HG03439 (cell line): ENCODE results near the gene TFDP1.

Experiments
- ATAC-seq: cut with Tn5 transposase; IDR thresholded peaks from one replicate; pipeline ENCODE4 v1.9.1; 2021; ENCODE audit warnings: mild to moderate bottlenecking, moderate library complexity; ENCODE audit not compliant: unreplicated experiment

Gene TFDP1

DNA sequence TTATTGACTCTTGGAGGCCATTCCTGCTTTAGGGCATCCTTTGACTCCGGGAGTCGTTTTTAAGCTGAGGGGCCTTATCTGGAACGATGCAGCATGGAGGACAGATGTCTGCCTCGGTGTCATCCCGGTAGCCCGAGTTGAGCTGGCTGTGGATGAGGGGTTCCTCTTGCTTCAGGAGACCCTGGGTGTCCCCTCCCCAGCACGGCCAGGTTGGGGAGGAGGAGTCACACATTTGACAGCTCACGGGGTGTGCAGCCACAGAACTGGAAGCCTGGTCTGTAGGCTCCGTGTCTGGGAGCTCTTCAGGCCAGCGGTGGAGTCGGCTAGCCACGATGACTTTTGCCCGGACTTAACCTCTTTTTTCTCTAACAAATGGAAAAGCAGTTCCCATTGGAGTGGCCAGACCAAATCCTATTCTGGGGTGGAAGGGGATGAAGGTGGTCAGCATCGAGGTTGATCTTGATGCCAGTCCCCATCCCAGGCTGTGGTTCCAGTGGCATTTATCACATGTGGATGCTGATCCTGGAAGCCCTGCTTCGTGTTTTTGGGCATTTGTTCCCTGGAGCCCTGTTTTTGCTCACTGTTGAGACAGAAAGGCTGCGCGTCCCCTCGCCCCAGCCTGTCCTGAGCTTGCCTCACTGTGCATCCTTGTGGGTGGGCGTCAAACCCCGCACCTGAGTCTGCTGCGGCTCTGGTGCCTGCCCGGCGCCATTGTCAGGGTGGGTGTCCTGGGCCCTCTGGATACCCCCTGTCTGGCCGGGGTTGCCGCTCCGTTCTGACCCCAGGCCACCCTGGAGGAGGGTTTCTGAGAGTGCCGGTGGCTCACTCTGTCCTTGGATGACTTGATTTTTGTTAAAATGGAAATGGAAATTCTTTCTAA is 12.0 kb downstream of the TFDP1 start:
- no peak for ATAC-seq

DNA sequence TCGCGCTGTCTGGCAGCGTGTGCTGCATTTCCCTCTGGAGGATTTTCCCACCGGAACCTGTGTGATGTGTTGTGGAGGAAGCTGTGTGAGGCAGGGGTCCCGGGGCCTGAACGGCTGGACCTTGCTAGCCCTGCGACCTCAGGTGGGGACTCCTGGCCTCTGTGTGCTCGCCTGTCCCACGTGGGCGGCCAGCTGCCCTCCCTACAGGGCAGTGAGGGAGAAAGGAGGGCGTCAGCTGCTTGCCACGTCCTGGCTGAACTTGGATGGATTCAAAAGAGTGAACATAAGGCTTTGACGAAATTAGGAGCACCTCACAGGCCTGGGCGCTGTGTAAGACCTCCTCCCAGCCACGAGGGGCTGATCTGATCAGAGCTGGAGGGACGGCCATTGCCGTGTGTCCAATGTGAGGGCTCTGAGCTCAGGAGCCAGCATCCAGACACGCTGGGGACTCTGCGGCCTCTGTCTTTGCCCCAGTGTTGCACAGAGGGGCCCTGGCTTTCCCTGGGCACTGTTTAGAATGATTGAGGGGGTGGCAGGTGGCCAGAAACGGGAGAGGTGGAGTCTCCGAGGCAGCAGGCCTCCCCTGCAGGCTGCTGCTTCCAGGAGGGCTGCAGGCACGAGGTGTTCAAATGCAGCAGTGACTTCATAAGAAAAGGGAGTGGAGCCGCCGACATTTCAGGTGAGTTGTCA is 13.0 kb downstream of the TFDP1 start:
- no peak for ATAC-seq

DNA sequence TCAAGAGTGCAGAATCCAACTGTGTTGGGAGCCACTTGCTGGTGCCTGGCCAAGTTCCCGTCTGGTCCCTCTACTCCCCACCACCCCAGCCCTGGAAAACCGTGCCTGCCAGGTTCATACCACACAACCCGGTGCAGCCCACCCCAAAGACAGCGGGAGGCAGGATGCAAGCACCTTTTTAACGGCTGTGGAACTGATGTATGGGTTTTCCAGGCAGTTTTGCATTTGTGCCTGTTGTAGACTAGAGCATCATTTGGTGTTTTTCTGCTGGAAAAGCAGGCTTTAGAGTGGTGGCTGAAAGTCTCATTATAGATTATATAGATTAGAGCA is 13.5 kb downstream of the TFDP1 start:
- no peak for ATAC-seq

DNA sequence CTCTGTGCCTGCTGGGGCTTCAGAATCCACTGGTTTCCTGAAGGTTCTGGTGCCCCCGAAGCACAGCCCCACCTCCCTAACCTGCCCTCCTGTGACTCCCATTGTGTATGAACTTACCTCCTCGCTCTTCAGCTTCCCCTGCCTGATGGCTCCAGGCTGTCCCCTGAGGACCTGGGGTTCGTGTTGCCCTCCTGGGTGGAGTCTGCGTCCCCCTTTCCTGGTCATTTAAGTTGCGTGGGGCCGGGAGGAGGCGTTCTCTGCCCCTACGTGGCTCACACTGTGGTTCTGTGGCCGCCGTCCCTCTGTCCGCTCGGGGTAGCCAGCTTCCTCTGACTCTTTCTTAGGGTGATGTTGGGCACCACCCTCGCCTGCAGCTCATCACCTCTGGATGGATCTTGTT is 13.9 kb downstream of the TFDP1 start:
- no peak for ATAC-seq

DNA sequence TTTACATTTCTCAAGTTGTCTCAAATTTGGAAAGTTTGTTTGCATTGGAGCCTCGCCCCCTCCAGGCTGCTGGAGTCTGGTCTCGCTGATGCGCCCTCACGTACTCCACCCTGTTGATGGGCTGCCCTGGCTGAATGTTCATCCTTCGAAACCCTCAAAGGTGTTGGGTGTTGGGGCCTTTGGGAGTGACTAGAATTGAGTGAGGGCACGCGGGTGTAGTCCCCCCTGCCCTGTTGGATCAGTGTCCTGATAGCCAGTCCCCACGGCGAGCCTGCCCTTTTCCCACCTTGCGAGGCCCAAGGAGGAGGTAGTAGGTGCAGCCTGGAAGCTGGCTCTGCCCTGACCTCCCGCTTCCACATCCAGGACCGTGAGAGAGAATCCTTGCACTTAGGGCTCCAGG is 14.8 kb downstream of the TFDP1 start:
- no peak for ATAC-seq

DNA sequence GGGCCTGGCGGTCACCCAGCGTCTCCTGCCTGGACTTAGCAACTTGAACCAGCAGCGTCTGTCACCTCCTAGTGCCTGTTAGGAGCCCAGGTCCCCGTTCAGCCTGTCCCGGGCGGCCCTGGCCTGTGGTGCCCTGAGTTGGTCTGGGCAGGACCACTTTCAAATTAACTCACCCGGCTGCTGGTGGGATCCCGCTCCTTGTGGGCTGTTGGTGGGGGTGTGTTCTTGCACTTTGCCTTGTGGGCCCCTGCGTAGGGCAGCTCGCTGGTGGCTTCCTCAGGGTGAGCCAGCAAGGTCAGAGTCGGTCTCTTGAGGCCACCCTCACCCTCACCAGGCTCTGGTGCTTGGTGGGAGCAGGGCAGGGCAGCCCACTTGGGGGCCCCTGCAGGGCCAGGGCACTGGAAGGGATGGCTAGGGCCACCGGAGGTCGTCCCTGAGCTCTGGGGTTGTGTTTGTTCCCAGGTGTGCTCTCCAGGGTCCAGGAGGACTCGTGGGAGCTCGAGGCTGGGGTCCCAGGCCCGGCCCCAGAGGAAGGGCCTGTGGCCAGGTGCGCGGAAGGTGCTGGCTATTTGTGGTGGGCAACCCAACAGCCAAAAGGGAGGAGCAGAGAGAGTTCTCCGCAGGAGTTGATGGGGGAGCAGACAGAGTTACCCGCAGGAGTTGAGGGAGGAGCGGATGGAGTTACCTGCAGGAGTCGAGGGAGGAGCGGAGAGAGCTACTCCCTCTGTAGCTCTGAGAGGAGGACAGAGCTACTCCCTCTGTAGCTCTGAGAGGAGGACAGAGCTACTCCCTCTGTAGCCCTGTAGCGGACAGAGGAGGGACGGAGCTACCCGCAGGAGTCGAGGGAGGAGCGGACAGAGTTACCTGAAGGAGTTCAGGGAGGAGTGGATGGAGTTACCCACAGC is 16.9 kb downstream of the TFDP1 start:
- ATAC-seq: no peak

DNA sequence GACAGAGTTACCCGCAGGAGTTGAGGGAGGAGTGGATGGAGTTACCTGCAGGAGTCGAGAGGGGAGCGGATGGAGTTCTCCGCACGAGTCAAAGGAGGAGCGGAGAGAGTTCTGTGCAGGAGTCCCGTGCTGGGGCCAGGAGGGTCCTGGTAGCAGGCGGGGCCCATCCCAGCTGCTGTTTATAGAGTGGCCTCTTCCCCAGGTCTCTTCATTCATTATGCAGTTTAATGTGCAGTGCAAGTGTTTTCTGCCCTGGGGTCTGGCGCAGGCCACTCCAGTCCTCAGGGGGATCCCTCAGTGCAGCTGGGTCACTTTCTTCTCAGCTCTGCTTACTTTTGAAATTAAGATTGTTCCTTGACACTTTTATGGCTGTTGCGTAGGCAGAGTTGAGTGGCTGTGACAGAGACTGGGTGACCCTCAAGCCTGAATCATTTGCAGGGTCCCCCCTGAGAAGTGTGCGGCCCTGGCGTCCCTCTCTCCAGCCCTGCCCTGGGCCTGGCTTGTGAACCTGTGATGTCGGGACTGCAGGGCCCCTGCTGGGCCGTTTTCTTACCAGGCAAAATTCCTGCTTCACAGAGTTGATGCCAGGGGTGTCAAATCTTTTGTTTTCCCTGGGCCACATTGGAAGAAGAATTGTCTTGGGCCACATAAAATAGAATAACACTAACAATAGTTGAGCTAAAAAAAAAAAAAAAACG is 17.9 kb downstream of the TFDP1 start:
- no peak for ATAC-seq

DNA sequence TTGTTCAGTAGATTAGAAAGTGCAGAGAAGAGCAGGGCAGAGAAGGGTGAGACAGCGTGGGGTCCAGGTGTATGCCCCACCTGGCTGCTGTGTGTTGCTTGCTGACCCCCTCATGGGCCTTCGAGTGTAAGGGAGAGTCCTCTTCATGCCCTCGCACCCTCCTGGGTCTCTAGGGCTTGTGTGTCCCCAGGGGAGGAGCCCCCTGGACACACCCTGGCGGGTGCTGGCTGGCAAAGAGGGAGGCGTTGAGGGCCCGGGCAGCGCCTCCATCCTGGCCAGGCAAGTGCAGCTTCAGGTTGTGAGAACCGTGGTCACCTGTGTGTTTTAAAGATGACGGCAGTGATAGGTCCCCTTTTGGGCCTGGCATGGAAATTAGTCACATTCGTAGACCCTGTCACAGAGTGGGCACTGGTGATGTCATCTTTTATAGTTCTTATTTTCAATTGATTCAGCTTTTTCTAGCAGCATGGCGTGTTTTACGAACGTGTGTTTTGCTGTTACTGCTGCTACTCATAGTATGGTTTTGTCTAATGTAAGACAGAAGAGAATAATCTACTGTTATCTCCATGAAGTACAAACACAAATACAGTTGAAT is 18.7 kb downstream of the TFDP1 start:
- no peak for ATAC-seq

DNA sequence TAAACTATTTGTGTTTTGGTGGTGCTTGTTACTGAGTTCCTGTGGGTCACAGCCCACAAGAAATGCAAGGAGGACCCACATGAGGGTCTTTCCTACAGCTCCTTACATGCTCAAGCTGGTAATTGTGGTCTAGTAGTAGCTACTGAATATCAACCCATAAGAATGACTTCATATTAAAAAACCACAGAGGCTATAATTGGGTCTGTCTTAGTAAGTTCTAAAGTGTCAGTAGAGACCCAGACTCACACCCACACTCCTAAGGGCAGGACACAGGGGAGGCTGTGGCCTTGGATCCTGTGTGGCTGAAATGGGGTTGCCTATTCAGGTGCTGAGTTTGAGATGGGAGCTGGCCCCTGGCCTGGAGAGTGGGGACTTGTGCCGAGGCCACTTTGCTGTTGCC is 19.6 kb downstream of the TFDP1 start:
- no peak for ATAC-seq

DNA sequence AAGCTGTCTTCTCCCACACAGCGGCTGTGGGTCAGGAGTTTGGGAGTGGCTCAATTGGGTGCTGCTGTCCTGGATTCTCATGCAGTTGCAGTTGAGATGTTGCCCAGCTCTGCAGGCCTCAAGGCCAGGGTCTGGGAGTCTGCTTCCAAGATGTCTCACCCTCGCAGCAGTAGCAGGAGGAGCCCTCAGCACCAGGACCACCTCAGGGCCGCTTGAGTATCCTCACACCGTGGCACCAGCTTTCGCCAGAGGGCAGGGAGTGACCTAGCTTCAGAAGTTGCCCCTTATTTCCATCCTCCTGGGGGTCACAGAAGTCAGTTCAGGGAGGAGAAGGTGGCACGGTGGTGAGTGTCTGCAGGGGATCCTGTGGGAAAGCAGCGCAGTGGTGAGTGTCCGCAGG is 20.9 kb downstream of the TFDP1 start:
- no peak for ATAC-seq

DNA sequence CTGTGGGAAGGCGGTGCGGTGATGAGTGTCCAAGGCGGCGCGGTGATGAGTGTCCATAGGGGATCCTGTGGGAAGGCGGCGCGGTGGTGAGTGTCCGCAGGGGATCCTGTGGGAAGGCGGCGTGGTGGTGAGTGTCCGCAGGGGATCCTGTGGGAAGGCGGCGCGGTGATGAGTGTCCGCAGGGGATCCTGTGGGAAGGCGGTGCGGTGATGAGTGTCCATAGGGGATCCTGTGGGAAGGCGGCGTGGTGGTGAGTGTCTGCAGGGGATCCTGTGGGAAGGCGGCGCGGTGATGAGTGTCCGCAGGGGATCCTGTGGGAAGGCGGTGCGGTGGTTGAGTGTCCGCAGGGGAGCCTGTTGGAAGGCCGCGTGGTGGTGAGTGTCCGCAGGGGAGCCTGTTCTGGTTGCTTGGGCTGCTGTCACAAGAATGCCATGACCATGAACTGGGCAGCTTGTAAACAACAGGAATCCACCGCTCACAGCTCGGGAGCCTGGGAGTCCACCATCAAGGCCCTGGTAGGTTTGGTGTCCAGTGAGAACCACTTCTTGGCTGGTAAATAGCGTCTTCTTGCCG is 21.4 kb downstream of the TFDP1 start:
- ATAC-seq: no peak

DNA sequence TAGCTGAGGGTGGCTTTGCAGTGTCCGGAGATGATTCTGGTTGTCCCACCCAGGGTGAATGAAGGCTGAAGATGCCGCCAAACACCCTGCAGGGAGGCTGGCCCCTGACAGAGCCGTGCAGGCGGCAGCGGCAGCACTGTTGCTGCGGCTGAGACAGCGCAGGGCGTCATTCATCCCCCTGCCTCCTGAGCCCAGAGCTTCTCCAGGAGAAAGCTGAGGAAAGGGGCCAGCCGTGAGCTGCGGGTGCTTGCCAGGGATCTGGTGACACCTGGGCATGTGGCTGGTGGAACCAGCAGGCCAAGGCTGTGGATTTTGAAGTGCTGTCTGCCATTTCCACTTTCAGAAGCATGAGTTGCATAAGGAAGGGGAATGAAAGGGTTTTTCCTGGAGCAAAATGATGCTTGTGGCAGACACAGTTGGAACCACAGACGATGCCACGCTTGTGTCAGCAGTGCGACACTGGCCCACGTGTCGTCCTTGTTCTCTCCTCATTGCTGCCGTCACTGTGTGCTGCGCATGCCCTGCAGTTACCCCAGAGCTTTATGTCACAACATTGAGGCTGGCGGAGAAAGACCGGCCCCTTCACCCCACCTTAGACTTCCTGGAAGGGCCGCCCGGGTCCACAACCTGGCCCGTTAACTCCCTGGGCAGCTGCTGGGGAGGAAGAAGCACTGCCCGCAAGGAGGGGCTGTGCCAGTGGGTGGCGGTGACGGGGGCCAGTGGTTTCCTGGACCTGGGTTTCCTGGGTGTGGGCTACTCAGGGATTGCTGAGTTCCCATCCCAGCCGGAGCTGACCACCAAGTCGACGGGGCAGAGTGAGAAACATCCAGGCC is 22.7 kb downstream of the TFDP1 start:
- ATAC-seq: no peak

DNA sequence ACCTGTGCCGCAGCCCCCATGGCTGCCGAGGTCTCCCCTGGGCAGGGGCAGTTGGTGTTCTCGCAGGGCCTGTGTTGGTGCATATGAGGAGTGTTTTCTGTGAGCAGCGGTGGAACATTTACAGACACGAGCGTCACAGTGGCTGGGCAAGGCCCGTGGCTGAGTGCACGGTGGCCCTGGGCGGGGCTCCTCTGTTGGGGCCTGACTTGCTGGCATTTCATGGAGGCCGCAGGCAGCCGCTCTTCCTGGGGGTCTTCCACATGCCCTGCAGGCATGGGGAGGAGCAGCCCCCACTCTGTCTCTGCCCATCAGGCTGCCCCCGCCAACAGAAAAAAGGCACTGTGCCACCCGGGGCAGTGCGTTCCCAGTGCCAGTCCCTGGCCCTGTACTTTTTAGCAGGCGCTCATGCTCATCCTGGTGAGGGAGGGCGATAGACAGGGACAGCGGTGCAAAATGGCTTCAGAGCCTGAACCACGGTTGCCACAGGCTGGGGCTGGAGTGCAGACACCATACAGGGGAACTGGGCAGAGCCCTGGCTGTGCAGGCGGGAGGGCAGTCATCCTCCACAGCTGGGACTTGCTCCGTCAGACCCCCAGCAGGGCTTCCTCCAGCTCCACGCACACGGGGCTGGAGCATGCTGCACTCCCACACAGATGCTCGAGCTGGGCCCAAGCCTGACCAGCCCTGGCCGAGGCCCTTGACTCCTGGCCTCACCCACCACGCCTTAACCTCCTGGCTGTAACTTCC is 23.5 kb downstream of the TFDP1 start:
- no peak for ATAC-seq

DNA sequence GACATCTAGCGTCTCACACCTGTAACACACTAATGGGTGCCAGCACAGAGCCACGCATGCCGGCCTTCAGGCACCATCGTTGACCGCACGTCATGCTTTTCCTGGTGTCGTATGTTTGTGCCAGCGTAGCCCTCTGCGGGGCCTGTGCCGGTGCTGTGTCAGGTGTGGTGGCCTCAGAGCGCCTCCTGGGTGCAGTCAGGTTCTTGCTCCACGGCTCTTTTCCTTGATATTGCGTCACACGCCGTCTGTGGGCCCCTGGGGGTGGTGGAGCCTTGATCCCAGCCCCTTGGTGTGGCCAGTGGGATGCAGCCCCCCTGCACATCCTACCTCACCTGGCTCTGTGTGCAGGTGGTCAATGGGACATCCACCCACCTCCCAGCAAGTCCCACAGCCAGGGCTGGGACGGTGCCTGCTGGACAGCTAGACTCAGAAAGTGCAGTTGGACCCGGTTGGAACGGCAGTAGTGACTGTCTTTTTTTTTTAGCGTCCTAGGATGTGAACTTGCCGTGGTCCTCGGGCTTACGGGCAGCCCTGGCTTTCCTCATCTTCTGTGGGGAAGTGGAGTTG is 24.5 kb downstream of the TFDP1 start:
- no peak for ATAC-seq

DNA sequence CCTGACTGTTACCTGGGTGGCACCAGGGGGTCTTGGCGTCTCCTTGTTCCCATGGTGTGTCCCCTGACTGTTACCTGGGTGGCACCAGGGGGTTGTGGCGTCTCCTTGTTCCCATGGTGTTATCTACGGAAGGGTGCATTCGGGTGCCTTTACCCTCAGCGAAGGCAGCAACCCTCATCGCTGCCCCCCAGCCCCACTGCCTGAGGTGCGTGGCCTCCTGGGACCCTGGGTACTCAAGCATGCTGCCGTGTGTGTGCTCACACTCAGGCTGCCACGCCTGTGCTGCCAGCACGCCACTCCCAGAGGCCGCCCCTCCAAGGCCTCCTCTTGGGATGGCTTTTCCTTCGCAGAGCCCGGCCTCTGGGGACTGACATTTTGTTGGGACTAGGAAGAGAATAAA is 25.1 kb downstream of the TFDP1 start:
- ATAC-seq: no peak

DNA sequence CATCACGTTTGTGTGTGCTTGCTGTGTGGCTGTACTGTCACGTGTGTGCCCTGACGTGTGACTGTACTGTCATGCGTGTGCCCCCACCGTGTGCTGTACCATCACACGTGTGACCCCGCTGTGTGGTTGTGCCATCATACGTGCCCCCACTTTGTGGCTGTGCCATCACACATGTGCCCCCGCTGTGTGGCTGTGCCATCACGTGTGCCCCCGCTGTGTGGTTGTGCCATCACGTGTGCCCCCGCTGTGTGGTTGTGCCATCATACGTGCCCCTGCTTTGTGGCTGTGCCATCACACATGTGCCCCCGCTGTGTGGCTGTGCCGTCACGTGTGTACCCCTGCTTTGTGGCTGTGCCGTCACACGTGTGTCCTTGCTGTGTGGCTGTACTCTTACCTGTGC is 25.7 kb downstream of the TFDP1 start:
- ATAC-seq: no peak

DNA sequence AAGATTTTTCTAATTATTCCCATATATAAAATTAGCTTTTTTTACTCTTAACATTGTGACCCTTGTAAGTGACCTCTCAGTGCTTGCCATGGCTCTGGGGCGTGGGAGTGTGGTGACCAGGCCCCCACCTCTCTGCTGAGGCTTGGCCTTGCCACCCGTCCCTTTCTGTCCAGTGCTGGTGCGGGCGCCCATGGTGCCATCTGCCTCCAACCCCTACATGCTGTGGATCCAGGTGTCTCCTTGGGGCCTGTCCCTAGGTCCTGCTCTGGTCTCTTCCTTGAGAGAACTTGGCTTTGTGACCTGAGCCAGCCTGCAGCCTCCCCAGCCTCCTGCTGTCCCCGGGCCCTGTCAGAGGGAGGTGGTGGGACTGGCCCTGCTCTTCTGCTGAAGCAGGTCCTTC is 27.4 kb downstream of the TFDP1 start:
- no peak for ATAC-seq

DNA sequence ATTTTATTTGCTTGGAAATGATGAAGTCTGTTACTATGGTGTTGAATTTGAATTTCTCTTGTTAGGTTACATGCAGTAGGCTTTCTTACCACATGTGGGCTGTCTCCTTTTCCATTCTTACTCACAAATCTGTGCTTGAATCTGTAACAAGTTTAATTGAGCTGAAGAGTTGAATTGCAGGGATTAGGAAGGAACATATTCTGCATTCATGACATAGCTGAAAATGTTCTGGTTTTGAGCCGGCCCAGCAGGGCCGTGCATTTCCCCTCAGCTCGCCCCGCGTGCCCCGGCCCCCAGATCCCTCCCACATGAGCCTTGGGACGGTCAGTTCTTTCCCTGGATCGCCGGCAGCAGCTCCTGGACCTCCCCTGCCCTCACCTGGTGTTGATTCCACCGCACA is 28.1 kb downstream of the TFDP1 start:
- no peak for ATAC-seq
